Measurements from ENCODE around the gene NES. TPM values are rescaled to one million over a fixed set of nuclear protein-coding genes. Genes with fewer than 3 reads are reported as not detected.

NES gene
- total RNA-seq, 1 experiment from 2014 or later, result 8.4 TPM

GRCh38 chr1:156714830-156715229 lies 37.6 kb upstream of the NES start:
- no TSS peak for BruUV-seq (replicated peaks)
- 0 out of 2 replicates have a peak, but pooled peaks cover 6% of the 10 kb centered on the region for H3K79me2 ChIP-seq (ENCODE audit: insufficient read depth, low read length)
- H3K36me3 ChIP-seq (ENCODE audit: control insufficient read depth in 1 of 2, insufficient read depth in 2 of 2, low read length in 2 of 2), result no peaks in the 10 kb centered on the region
- DNase-seq (ENCODE audit: low read depth, low spot score) (no peak), ATAC-seq (no peak)
- no peak overlapping the region; the same call in 1 of the 2 replicates for H3K27ac ChIP-seq (ENCODE audit: low read depth, low read length)
- TF ChIP-seq ZBTB33 (IDR thresholded peaks at IDR 0.05; ENCODE audit: extremely low read depth, insufficient replicate concordance, low read length), result no peak
- TF ChIP-seq CBX3 (IDR thresholded peaks at IDR 0.05; ENCODE audit: low read depth), result no peak
- no peak for TF ChIP-seq CEBPB (IDR thresholded peaks at IDR 0.05; ENCODE audit: low read depth)
- TF ChIP-seq MAX (IDR thresholded peaks at IDR 0.05), result no peak
- no peak for TF ChIP-seq CTCF (IDR thresholded peaks at IDR 0.05 in 2 of 3, conservative IDR thresholded peaks at IDR 0.05 in 1 of 3; ENCODE audit: borderline replicate concordance in 1 of 3, insufficient read depth in 1 of 3, low read depth in 2 of 3, low read length in 2 of 3)
- TF ChIP-seq YY1 (IDR thresholded peaks at IDR 0.05; ENCODE audit: extremely low read depth, insufficient replicate concordance, low read depth, low read length), result no peak
- no peak for TF ChIP-seq SIN3A (IDR thresholded peaks at IDR 0.05; ENCODE audit: low read depth)
- TF ChIP-seq EZH2 (IDR thresholded peaks at IDR 0.05), result no peak
- TF ChIP-seq FOSL1 (IDR thresholded peaks at IDR 0.05; ENCODE audit: low read depth), result no peak
- POLR2A ChIA-PET, result interaction anchor here (0.7 to 2.3 kb wide), 4 partner anchors 8 to 26 kb away, joined by 3 to 8 read pairs (median 4); partner anchors contain the start of gene CRABP2
- H3K4me2 ChIP-seq (ENCODE audit: low read length), result no peak overlapping the region
- H3K4me3 ChIP-seq (replicated peaks in 1 of 2; ENCODE audit: low read depth in 1 of 2, low read length in 2 of 2), result no peak overlapping the region
- no peaks in the 10 kb centered on the region for H3K27me3 ChIP-seq (ENCODE audit: insufficient read depth, low read length)
- no peaks in the 10 kb centered on the region for H3K9me3 ChIP-seq (ENCODE audit: control insufficient read depth in 1 of 2, insufficient read depth in 1 of 2, low read depth in 1 of 2, low read length in 2 of 2)
- peaks cover 52 to 54% of the 10 kb centered on the region in 2 experiments for H3K4me1 ChIP-seq (ENCODE audit: control insufficient read depth in 1 of 2, insufficient read depth in 2 of 2, low read length in 2 of 2)
- RAD21 ChIA-PET (ENCODE audit: low non-redundant PET in 1 of 2, low total read pairs in 2 of 2, uncharacterized antibody in 2 of 2, unreplicated experiment in 2 of 2), result no interaction called here
- no peaks in the 10 kb centered on the region for H4K20me1 ChIP-seq (ENCODE audit: insufficient read depth)
- H3K9me2 ChIP-seq (ENCODE audit: insufficient read depth), result no peaks in the 10 kb centered on the region
- intact Hi-C loops (cut with micrococcal nuclease), result no loop called here
- no peak overlapping the region for H3K9ac ChIP-seq (ENCODE audit: low read length)
- H2AFZ ChIP-seq (ENCODE audit: low read depth, low read length, poor library complexity, severe bottlenecking), result no peak overlapping the region
- CTCF ChIA-PET, result interaction anchor here (1.9 to 14.7 kb wide), 3 partner anchors 11 to 88 kb away, joined by 6 to 310 read pairs (median 20); no protein-coding TSS in a partner anchor
